ENCODE results near the gene LYPD3. TPM values are rescaled to one million over a fixed set of nuclear protein-coding genes. Genes with fewer than 3 reads are reported as not detected.
"Not testable (repeated sequence)": the region's sequence is repeated elsewhere in the genome, so short reads cannot be mapped to it uniquely, and the experiment has no call there.

The LYPD3 gene
- total RNA-seq, 2 experiments from 2014 or later = not detected

DNA sequence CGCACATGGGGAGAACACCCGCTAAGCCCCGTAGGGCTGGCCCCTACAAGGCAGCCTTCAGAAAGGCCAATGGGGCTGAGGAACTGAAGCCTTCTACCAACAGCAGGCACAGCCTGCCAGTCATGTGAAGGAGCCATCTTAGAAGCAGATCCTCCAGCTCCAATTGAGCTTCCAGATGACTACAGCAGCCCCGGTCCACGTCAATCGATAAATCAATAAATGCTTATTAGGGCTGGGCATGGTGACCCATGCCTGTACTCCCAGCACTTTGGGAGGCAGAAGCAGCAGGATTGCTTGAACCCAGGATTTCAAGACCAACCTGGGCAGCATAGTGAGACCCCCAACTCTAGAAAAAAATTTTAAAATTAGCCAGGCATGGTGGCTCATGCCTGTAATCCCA is 27.7 kb downstream of the LYPD3 start:
- H3K4me3 ChIP-seq (ENCODE audit: low read depth, low read length, poor library complexity, severe bottlenecking) = no peak overlapping the region
- H3K9me2 ChIP-seq (ENCODE audit: insufficient read depth, low read length) = no peaks in the 10 kb centered on the region
- ChIA-PET CTCF (ENCODE audit: unreplicated experiment) (no interaction called here), POLR2A (no interaction called here)
- no peaks in the 10 kb centered on the region for H3K9me3 ChIP-seq (ENCODE audit: low read length)
- no peaks in the 10 kb centered on the region for H3K36me3 ChIP-seq (ENCODE audit: insufficient read depth, low read length)
- DNase-seq (ENCODE audit: low spot score) = no peak
- H4K20me1 ChIP-seq (ENCODE audit: insufficient read depth, low read length) = no peaks in the 10 kb centered on the region
- intact Hi-C loops (cut with micrococcal nuclease; ENCODE audit: unreplicated experiment) = no loop called here
- no peak overlapping the region for H3K4me2 ChIP-seq (ENCODE audit: low read length)
- BruUV-seq (replicated peaks) = no TSS peak
- H2AFZ ChIP-seq (ENCODE audit: low read length) = no peak overlapping the region
- H3K4me1 ChIP-seq (ENCODE audit: insufficient read depth, low read length, poor library complexity, severe bottlenecking) = peaks cover 7% of the 10 kb centered on the region
- no peaks in the 10 kb centered on the region for H3K79me2 ChIP-seq (ENCODE audit: insufficient read depth, low read depth, low read length)
- H3K27ac ChIP-seq (ENCODE audit: low read depth, low read length, poor library complexity, severe bottlenecking) = no peak overlapping the region
- no peak for TF ChIP-seq EZH2phosphoT487 (IDR thresholded peaks at IDR 0.05; ENCODE audit: borderline replicate concordance, low read depth, low read length)
- TF ChIP-seq, protein P1, sequence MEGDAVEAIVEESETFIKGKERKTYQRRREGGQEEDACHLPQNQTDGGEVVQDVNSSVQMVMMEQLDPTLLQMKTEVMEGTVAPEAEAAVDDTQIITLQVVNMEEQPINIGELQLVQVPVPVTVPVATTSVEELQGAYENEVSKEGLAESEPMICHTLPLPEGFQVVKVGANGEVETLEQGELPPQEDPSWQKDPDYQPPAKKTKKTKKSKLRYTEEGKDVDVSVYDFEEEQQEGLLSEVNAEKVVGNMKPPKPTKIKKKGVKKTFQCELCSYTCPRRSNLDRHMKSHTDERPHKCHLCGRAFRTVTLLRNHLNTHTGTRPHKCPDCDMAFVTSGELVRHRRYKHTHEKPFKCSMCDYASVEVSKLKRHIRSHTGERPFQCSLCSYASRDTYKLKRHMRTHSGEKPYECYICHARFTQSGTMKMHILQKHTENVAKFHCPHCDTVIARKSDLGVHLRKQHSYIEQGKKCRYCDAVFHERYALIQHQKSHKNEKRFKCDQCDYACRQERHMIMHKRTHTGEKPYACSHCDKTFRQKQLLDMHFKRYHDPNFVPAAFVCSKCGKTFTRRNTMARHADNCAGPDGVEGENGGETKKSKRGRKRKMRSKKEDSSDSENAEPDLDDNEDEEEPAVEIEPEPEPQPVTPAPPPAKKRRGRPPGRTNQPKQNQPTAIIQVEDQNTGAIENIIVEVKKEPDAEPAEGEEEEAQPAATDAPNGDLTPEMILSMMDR (conservative IDR thresholded peaks at IDR 0.05; ENCODE audit: low read length) = no peak

- CTCF ChIA-PET (ENCODE audit: unreplicated experiment); H3K4me1 ChIP-seq (ENCODE audit: insufficient read depth, low read length, poor library complexity, severe bottlenecking); H3K4me3 ChIP-seq (ENCODE audit: low read depth, low read length, poor library complexity, severe bottlenecking); H3K36me3 ChIP-seq (ENCODE audit: insufficient read depth, low read length); H2AFZ ChIP-seq (ENCODE audit: low read length); BruUV-seq (replicated peaks); H3K9me3 ChIP-seq (ENCODE audit: low read length); POLR2A ChIA-PET; H4K20me1 ChIP-seq (ENCODE audit: insufficient read depth, low read length); intact Hi-C loops (cut with micrococcal nuclease; ENCODE audit: unreplicated experiment); H3K27ac ChIP-seq (ENCODE audit: low read depth, low read length, poor library complexity, severe bottlenecking); DNase-seq (ENCODE audit: low spot score); H3K79me2 ChIP-seq (ENCODE audit: insufficient read depth, low read depth, low read length); H3K4me2 ChIP-seq (ENCODE audit: low read length); H3K9me2 ChIP-seq (ENCODE audit: insufficient read depth, low read length): not testable (repeated sequence)
These were observed 28.1 kb downstream of the LYPD3 start for GRCh38 chr19:43437284-43437683.

DNA sequence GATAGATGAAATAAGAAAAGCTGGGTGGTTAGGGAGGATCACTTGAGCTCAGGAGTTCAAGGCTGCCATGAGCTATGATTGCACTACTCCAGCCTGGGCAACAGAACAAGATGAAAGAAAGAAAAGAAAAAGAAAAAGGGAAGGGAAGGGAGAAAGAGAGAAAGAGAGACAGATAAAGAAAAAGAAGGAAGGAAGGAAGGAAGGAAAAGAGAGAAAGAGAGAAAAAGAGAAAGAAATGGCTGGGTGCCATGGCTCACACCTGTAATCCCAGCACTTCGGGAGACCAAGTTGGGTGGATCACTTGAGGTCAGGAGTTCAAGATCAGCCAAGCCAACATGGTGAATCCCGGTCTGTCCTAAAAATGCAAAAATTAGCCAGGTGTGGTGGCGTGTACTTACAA is 29.6 kb downstream of the LYPD3 start:
- Histone ChIP-seq H3K4me3 (ENCODE audit: low read depth, low read length, poor library complexity, severe bottlenecking) (no peak overlapping the region), H4K20me1 (ENCODE audit: insufficient read depth, low read length) (no peaks in the 10 kb centered on the region), H3K4me2 (ENCODE audit: low read length) (no peak overlapping the region), H3K9me3 (ENCODE audit: low read length) (no peaks in the 10 kb centered on the region), H3K9me2 (ENCODE audit: insufficient read depth, low read length) (no peaks in the 10 kb centered on the region), H3K36me3 (ENCODE audit: insufficient read depth, low read length) (no peaks in the 10 kb centered on the region), H3K79me2 (ENCODE audit: insufficient read depth, low read depth, low read length) (no peaks in the 10 kb centered on the region), H2AFZ (ENCODE audit: low read length) (no peak overlapping the region), H3K4me1 (ENCODE audit: insufficient read depth, low read length, poor library complexity, severe bottlenecking) (peaks cover 7% of the 10 kb centered on the region), H3K27ac (ENCODE audit: low read depth, low read length, poor library complexity, severe bottlenecking) (no peak overlapping the region)
- no peak for TF ChIP-seq EZH2phosphoT487 (IDR thresholded peaks at IDR 0.05; ENCODE audit: borderline replicate concordance, low read depth, low read length)
- TF ChIP-seq, protein P1 (conservative IDR thresholded peaks at IDR 0.05; ENCODE audit: low read length) = no peak
- CTCF ChIA-PET (ENCODE audit: unreplicated experiment) = no interaction called here
- POLR2A ChIA-PET = no interaction called here
- intact Hi-C loops (cut with micrococcal nuclease; ENCODE audit: unreplicated experiment) = no loop called here
- BruUV-seq (replicated peaks) = no TSS peak
- DNase-seq (ENCODE audit: low spot score) = no peak

Data from OCI-LY7 (cell line).